ENCODE results near the gene GPC5.
A peak's percentile ranks its signal among the peaks of the same experiment; 100 is the strongest.
"Not testable (repeated sequence)": the region's sequence is repeated elsewhere in the genome, so short reads cannot be mapped to it uniquely, and the experiment has no call there.

Gene GPC5

GRCh38 chr13:91398413-91399188 lies at the start of gene GPC5:
Gene GPC5, plus strand, starts transcription at chr13:91398621.
- peak; percentile 46 for DNase-seq

- DNase-seq, result peak; percentile 56
Observed at GRCh38 chr13:91348906-91349435, 49.5 kb upstream of the GPC5 start.

DNA sequence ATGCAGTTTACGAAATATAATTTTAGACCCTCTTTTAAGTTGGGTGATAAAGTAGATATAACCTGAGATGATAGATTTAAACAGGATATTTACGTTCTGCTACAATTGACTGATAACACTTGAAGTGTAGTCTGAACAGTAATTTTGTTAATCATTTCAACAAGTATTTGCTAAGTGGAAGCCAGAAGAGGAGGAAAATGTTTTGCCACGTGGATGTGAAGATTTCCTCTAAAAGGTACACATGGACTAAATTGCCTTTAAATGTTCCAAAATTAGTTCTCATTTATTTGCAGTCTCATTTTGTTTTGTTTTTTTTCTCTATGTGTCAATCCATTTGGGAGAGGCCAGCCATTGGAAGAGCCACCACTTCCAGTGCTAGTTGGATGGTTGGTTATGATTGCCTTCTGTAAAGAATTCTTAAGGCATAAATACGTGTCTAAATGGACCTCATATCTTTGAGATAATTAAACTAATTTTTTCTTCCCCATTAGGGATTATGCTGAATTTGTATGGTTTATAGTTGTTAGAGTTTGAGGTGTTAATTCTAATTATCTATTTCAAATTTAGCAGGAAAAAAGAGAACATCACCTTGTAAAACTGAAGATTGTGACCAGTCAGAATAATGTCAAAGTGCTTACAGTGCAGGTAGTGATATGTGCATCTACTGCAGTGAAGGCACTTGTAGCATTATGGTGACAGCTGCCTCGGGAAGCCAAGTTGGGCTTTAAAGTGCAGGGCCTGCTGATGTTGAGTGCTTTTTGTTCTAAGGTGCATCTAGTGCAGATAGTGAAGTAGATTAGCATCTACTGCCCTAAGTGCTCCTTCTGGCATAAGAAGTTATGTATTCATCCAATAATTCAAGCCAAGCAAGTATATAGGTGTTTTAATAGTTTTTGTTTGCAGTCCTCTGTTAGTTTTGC lies 48.2 kb upstream of the GPC5 start:
- no peak for DNase-seq

GRCh38 chr13:91351123-91351522 lies 47.3 kb upstream of the GPC5 start:
- no peak for DNase-seq

DNA sequence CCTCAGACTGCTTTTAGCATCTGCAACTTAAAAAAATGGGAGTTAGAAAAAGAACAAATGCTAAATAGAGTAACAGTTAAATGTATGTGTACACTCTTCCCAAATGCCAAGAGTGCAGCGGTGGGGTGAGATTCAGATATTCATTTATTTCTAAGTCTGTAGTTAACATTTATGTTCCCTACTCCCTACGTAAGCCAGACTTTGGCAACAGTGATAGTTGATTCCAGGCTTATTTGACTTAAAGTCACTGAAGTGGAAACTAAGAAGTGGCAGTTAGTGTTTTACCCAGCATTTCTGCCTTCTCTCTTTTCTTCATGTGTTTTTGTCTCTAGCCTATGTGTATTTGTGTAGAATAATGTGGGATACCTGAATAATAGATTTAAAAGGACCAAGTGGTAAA lies 46.4 kb upstream of the GPC5 start:
- no peak for DNase-seq

GRCh38 chr13:91352891-91353290 lies 45.5 kb upstream of the GPC5 start:
- not testable (repeated sequence) for DNase-seq

GRCh38 chr13:91353494-91353893 lies 44.9 kb upstream of the GPC5 start:
- no peak for DNase-seq

DNA sequence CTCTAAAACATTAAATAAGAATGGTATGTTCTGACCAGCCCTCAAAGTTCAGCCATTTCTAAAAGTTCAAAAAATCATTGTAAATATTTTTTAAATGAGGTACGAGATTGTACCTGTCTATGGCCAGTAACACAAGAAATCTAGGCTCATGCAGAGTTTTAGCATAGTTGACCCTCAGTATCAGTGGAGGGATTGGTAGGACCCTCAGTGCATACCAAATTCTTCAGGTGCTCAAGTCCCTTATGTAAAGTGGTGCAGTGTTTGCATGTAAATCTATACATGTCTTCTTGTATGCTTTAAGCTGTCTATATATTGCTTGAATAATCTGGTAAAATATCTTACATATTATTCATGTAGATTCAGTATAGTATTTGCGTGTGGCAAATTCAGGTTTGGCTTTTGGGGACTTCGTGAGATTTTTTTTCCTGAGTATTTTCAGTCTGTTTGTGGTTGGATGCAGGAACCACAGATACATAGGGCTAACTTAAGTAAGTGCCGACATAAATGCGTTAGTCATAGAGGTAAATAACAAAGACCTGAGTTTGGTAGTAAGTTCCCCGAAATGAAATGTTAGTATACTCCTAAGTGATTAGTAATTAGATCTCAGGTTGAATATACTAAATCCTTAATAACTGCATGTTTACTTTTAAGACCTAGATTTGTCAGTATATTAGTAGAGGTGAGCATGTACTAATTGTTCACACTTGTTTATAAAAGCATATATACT lies 43.2 kb upstream of the GPC5 start:
- no peak for DNase-seq

DNA sequence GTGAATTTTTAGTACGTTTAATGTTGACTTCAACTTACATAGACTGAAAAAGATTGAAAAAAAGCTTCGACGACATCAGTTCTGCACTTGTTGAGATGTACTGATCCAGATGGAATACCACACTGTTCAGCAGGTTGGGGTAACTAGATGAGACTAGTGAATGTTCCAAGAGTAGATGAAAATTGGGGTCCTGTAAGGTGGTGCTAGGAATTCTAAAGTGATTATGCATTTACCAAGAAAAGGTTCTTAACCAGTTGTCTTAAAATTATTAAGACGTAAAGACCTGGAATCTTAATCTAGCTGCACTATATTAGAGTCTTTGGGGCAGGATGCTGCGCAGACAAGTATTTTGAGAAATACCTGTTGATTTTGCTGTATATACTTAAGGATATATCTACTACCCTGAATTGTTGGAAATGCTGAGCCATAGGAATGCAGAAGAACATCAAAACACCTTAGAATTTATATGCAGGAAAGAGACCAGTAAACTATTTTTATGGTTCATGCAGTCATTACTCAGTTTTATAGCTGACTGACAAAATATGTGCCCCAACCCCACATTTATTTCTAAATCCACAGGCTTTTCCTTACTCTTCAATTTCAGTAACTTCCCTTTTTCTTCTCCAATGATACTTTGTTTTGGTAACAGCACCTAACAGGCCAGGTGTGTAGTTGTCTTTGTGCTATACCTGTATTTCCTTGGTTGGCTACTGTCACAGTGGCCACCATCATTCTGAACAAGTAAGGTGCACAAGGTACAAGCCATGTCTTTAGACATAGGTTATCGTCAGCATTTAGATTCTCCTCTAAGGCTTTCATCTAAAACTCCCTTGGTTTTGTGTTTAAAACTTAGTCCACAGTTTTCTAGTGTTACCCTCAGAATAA lies 42.4 kb upstream of the GPC5 start:
- no peak for DNase-seq

DNA sequence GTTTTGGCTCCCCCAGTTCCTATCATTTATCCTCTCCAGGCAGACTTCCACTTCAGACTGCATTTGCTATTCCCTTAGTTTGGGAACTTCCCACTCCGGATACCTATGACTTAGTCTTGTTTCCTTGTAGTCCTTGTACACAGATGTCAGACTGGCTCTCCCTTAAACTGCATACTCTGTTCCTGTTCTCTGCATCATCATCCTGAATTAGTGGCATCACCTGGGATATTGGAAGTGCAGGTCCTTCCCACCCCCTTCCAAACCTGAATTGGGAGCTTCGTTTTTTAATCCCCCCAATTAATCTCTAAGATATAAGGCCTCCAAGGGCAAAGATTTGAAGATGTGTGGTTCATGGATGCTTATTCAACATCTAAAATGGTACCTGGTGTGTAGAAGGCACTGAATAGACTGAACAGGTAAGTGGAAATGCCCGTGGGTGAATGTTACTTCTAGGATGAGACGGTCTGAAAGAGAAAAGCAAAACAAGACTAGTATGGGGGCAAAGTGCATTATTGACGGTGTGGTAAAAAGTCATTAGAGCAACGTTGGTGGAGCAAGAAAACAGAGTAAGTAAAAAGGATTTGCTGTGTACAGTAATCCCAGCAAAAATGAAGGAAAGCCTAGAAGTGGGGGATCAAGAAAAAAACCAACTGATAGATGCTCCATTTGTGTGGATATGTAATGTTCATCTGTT lies 41.4 kb upstream of the GPC5 start:
- no peak for DNase-seq

- no peak for DNase-seq
Observed at GRCh38 chr13:91357613-91358386, 40.6 kb upstream of the GPC5 start.

- no peak for DNase-seq
Observed at GRCh38 chr13:91358387-91358782, 40.0 kb upstream of the GPC5 start.

DNA sequence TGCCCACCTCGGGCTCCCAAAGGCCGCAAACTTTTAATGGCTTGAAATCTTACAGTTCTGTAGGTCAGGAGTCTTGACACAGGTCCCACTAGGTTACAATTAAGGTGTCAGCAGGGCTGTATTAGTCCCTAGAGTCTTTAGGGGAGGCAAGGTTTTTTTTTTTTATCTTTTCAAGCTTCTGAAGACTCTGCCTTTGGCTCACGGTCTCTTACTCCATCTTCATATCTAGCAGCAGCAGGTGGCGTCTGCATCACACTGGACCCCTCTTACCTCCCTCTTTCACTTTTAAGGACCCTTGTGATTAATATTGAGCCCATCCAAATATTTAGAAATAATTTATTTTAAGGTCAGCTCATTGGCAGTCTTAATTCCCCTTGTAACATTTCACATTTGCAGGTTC lies 39.3 kb upstream of the GPC5 start:
- no peak for DNase-seq

DNA sequence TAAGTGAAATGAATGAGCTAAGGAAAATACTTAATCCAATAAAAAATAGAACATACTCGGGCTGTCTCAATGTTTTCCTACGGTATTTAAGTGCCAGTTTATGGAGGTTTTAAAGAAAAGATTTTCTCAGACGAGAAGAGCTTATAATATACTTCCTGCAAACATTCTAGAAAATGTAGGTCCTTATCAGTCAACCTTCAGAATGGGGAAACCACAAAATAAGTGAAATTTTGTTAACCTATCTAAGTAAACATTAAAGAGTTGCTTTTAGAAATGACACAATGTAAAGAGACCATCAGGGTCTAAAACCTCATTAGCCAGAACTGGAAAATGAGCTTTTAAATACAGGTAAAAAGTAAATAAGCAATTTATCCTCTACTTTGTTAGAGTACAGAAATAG lies 38.8 kb upstream of the GPC5 start:
- DNase-seq, result no peak

GRCh38 chr13:91360246-91360751 lies 38.1 kb upstream of the GPC5 start:
- no peak for DNase-seq

DNA sequence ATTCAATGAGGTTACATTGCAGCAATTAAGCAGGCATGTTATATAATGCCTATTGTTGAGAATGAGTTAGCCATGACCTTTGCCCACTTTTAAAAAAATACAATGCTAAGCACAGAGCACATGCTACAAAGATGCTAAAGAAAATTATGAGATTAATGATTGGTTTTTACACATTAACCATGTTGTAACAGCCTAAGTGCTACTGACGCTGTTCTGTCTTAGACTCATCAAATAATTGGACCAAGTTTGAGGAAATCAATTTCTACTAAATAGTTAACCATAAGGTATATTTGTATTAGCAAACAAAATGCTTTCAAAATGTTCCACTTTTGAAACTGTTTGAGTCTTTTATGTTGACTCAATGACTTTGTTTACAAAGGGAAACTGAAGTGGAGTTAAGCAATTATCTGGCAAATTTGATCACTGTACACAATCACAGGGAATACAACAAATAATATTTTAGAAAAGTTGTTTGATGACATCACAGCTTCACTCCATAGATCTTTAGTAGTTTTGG lies 36.6 kb upstream of the GPC5 start:
- no peak for DNase-seq

DNA sequence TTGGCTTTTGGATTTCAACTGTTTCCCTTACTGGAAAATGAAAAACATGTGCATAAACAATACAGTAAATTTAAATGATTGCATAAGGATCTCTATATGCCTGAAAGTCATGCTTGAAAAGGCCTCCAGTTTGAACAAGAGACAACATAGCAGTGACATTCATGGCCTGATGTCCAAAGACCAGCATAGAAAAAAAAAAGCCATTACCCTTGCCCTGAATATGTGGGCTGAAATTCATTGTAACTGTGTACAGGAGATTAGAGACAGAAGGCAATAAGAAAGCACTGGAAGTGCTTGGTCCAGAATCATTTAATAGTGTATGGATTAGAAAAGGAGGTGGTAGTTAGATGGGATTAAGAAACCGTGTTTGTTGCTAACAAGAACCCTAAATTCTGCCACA lies 35.5 kb upstream of the GPC5 start:
- DNase-seq, result no peak

- DNase-seq, result no peak
Observed at GRCh38 chr13:91368101-91368500, 30.3 kb upstream of the GPC5 start.

DNA sequence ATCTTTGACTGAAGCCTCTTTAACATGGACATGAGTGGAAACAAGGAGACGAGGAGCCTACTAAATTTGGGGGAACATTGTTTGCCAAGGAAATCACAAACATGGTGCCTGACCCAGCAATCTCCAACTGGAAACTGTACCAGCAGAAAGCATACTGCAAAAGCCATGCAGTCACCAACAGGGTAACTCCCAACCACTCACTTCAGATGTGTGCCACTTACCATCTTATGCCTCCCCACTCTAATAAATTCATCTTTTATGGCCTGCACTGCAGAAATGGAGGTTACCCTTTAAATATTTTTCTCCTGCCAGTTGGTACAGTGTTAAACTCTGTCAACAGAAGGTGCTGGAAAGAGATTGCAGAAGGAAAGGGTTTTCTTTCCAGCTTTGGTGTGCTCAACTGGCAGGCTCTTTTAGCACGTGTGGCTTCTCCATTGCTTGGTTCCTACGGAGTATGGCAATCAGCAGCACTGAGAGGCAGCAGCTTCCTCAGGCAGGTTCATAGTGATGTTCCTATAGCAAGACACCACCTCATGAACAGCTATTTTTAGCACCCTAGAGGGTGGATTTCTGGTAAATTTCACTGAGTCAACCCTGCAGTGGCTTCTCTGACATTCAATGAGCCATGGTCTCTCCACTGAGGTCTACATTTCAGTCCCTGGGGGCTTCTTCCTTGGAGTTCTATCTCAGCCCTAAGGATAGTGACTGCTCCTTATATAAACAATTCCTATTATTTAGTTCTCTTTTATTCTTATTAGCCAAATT lies 29.6 kb upstream of the GPC5 start:
- DNase-seq, result no peak

Measured in NCI-H1048 (cell line).